HG02852 (cell line): ENCODE data around the gene STARD9.
"Not testable (repeated sequence)": the region's sequence is repeated elsewhere in the genome, so short reads cannot be mapped to it uniquely, and the experiment has no call there.

ENCODE experiments used
- ATAC-seq: cut with Tn5 transposase; IDR thresholded peaks from one replicate; pipeline ENCODE4 v1.9.1; 2021; ENCODE audit warnings: mild to moderate bottlenecking, moderate library complexity; ENCODE audit not compliant: unreplicated experiment

Gene STARD9

GRCh38 chr15:42621996-42622925, 46.9 kb downstream of the STARD9 start:
- ATAC-seq, result no peak

GRCh38 chr15:42623951-42624350, 48.5 kb downstream of the STARD9 start:
- no peak for ATAC-seq

GRCh38 chr15:42627485-42627884, 52.1 kb downstream of the STARD9 start:
- ATAC-seq, result no peak

GRCh38 chr15:42628761-42629160, 53.4 kb downstream of the STARD9 start:
- no peak for ATAC-seq

- ATAC-seq, result no peak
Measured at GRCh38 chr15:42632105-42632675, 56.8 kb downstream of the STARD9 start.

- no peak for ATAC-seq
Measured at GRCh38 chr15:42640109-42640508, 64.7 kb downstream of the STARD9 start.

- ATAC-seq, result no peak
Measured at GRCh38 chr15:42650208-42651066, 75.0 kb downstream of the STARD9 start.

GRCh38 chr15:42665827-42666226, 90.4 kb downstream of the STARD9 start:
- ATAC-seq, result no peak

- no peak for ATAC-seq
Measured at GRCh38 chr15:42667855-42668254, 92.4 kb downstream of the STARD9 start.

- no peak for ATAC-seq
Measured at GRCh38 chr15:42670451-42670850, 95.0 kb downstream of the STARD9 start.

GRCh38 chr15:42672444-42672843, 97.0 kb downstream of the STARD9 start:
- ATAC-seq, result no peak

- ATAC-seq, result no peak
Measured at GRCh38 chr15:42674472-42674871, 99.1 kb downstream of the STARD9 start.

- no peak for ATAC-seq
Measured at GRCh38 chr15:42675021-42675420, 99.6 kb downstream of the STARD9 start.

GRCh38 chr15:42679285-42680141, 104.1 kb downstream of the STARD9 start:
- no peak for ATAC-seq

GRCh38 chr15:42680142-42680482, 104.7 kb downstream of the STARD9 start:
- not testable (repeated sequence) for ATAC-seq

GRCh38 chr15:42681119-42681518, 105.7 kb downstream of the STARD9 start:
- ATAC-seq, result no peak

- no peak for ATAC-seq
Measured at GRCh38 chr15:42686281-42686680, 110.9 kb downstream of the STARD9 start.

- ATAC-seq, result no peak
Measured at GRCh38 chr15:42687740-42688139, 112.3 kb downstream of the STARD9 start.

- ATAC-seq, result no peak
Measured at GRCh38 chr15:42688301-42688700, 112.9 kb downstream of the STARD9 start.

GRCh38 chr15:42691308-42691707, 115.9 kb downstream of the STARD9 start:
- no peak for ATAC-seq

GRCh38 chr15:42691770-42692169, 116.4 kb downstream of the STARD9 start:
- no peak for ATAC-seq
